Loucy (cell line): ENCODE data around the gene STXBP1.

ENCODE experiments used
- CTCF ChIP-seq: fragments of 200-600 bp; sonication (generic); conservative IDR thresholded peaks from 2 replicates; pipeline ENCODE4 v1.5.1; 2014; ENCODE audit warnings: mild to moderate bottlenecking, antibody characterized with exemption, low read length
- EZH2phosphoT487 ChIP-seq: fragments of 200-600 bp; IDR thresholded peaks from 2 replicates; pipeline ENCODE4 v1.6.1; 2018; ENCODE audit warnings: antibody characterized with exemption, mild to moderate bottlenecking, moderate library complexity, borderline replicate concordance

GRCh38 chr9:127732444-127732843 is 120.4 kb downstream of the STXBP1 start:
- TF ChIP-seq CTCF (no peak), EZH2phosphoT487 (no peak)
